T-helper 2 cell treated with Interferon-gamma antibody and Interleukin-4, amounts not matched to agents 5 μg/mL and 100 μg/mL, for 36 hours (primary cell): ENCODE measurements around the gene SPACA4.

ENCODE experiments used
- DNase-seq: peaks from one replicate; pipeline ENCODE4 v3.0.0; 2021; ENCODE audit warnings: low spot score
- H3K27ac Mint-ChIP-seq: one replicate; pipeline ENCODE4 v1.8.0; 2021; ENCODE audit warnings: mild to moderate bottlenecking, mixed read lengths
- H3K27me3 Mint-ChIP-seq: one replicate; pipeline ENCODE4 v1.8.0; 2021; ENCODE audit warnings: low read depth, mixed read lengths
- H3K36me3 Mint-ChIP-seq: one replicate; pipeline ENCODE4 v1.8.0; 2021; ENCODE audit warnings: low read depth, mixed read lengths
- H3K4me1 Mint-ChIP-seq: one replicate; pipeline ENCODE4 v1.8.0; 2021; ENCODE audit warnings: low read depth, mixed read lengths
- H3K4me3 Mint-ChIP-seq: one replicate; pipeline ENCODE4 v1.8.0; 2022; ENCODE audit warnings: mild to moderate bottlenecking, moderate library complexity, mixed read lengths
- H3K9me3 Mint-ChIP-seq: one replicate; pipeline ENCODE4 v1.8.0; 2021; ENCODE audit warnings: mixed read lengths

The SPACA4 gene

DNA sequence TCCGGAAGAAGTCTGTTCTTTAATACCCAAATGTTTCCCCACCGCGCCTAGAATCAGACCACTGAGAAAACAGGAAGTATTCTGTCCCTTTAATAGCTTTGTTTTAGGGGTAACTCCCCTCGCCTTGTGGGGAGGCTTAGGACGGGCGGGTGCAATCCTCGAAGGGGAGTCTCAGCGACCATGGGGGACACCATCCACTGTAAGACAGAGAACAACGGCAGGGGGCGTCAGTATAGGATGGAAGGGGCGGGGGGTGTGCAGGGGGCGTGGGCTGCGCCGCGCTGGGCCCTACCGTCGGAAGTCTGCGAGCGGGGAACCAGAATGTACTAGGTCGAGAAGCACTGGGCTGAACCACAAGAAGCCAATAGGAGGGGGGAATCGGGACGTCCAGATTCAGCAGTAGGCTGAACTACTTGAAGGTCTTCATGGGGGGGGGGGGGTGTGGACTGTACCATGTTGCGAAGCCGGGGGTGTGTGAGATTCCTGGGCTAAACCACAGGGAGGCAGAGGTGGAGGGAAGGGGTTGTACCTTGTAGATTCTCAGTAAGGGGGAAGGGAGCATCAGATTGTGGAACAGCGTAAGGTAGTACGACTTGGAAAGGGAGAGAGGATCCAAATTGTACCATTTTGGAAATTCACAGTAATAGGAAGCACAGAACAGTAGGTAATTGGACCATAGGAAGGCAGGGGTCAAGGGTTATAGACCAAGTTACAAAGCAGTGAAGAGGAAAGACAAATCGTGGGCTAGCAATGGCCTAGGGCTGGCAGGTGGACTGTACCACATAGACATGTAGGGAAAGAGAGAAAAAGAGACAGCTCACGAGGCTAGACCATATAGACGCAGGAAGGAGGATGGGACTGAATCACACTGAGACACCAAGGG is 31.6 kb downstream of the SPACA4 start:
- H3K36me3 Mint-ChIP-seq: no peaks in the 10 kb centered on the region
- no peaks in the 10 kb centered on the region for H3K27me3 Mint-ChIP-seq
- peaks cover 32% of the 10 kb centered on the region for H3K4me1 Mint-ChIP-seq
- peak overlapping the region; percentile 85 for H3K4me3 Mint-ChIP-seq
- DNase-seq: peak; percentile 73
- peak overlapping the region; percentile 100 for H3K27ac Mint-ChIP-seq
- peaks cover 5% of the 10 kb centered on the region for H3K9me3 Mint-ChIP-seq

DNA sequence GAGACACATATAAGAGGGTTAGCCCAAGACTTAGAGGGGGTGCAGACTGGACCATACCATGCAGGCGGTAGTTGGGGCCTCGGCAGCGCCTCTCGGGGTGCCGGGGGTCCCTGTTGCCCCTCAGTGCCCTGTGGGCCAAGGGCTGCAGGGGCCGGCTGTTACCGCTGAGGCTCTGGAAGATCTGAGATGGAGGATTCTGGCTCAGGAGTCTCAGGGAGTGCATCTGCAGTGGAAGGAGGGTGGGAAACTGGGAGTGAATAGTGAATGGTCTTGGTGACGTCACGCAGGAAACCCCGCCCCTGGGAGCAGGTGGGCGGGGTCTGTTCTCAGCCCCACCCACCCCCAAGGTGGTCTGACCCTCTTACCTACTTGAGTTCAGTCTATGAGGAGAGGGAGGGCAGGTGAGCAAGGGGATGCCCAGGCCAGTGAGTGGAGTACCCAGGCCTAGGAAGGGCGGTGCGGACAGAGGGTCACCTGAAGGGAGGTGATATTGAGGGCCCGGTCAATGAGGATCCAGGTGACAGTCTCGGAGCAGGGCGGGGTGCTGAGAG is 32.4 kb downstream of the SPACA4 start:
- Mint-ChIP-seq H3K36me3 (no peaks in the 10 kb centered on the region), H3K27me3 (no peaks in the 10 kb centered on the region), H3K4me1 (peaks cover 28% of the 10 kb centered on the region), H3K9me3 (peaks cover 5% of the 10 kb centered on the region), H3K27ac (peak overlapping the region; percentile 100), H3K4me3 (peak overlapping the region; percentile 85)
- DNase-seq: no peak

GRCh38 chr19:48639483-48640375 is 33.2 kb downstream of the SPACA4 start:
- Mint-ChIP-seq H3K27me3 (no peaks in the 10 kb centered on the region), H3K27ac (no peak overlapping the region), H3K4me1 (peaks cover 28% of the 10 kb centered on the region), H3K36me3 (no peaks in the 10 kb centered on the region), H3K4me3 (no peak overlapping the region), H3K9me3 (peaks cover 5% of the 10 kb centered on the region)
- no peak for DNase-seq

DNA sequence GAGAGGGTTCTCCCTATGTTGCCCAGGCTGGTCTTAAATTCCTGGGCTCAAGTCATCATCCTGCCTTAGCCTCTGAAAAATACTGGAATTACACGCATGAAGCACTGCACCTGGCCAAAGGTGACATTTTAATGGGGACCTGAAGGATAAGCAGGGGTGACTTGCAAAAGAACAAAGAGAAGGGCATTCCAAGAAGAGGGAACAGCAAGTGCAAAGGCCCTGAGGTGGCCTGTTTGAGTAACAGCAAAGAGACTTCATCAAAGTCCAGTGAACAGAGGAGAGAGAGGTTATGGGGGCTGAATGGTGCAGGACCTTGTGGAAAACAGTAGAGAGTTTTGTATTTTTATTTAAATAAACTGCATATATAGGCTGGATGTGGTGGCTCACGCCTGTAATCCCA is 35.3 kb downstream of the SPACA4 start:
- H3K36me3 Mint-ChIP-seq: no peaks in the 10 kb centered on the region
- H3K4me3 Mint-ChIP-seq: no peak overlapping the region
- peaks cover 5% of the 10 kb centered on the region for H3K9me3 Mint-ChIP-seq
- H3K4me1 Mint-ChIP-seq: peaks cover 30% of the 10 kb centered on the region
- H3K27me3 Mint-ChIP-seq: peaks cover 3% of the 10 kb centered on the region
- no peak for DNase-seq
- no peak overlapping the region for H3K27ac Mint-ChIP-seq

GRCh38 chr19:48642862-48643261 is 36.3 kb downstream of the SPACA4 start:
- no peak overlapping the region for H3K4me3 Mint-ChIP-seq
- DNase-seq: no peak
- peaks cover 5% of the 10 kb centered on the region for H3K9me3 Mint-ChIP-seq
- peaks cover 31% of the 10 kb centered on the region for H3K4me1 Mint-ChIP-seq
- peaks cover 3% of the 10 kb centered on the region for H3K27me3 Mint-ChIP-seq
- no peak overlapping the region for H3K27ac Mint-ChIP-seq
- no peaks in the 10 kb centered on the region for H3K36me3 Mint-ChIP-seq

DNA sequence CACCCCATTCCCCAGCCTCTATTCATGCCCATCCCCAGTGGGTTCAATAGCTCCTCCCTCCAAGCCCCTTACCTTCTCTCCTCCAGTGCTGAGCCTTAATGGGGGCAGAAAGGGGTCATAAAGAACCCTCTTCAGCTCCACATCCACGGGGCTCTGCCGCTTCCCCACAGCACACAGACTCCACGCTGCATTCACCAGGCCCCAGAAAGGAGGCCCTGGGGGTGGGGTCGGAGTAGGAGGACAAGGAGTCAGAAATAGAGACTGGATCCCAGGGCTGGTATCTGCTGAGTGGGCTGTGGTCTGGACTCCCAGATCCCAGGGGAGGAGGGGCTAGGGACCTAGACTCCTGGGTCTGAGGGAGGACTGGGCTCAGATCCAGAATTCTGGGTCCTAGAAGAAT is 37.8 kb downstream of the SPACA4 start:
- Mint-ChIP-seq H3K4me1 (peaks cover 31% of the 10 kb centered on the region), H3K27me3 (peaks cover 3% of the 10 kb centered on the region), H3K36me3 (no peaks in the 10 kb centered on the region), H3K27ac (no peak overlapping the region), H3K4me3 (no peak overlapping the region), H3K9me3 (no peaks in the 10 kb centered on the region)
- no peak for DNase-seq

DNA sequence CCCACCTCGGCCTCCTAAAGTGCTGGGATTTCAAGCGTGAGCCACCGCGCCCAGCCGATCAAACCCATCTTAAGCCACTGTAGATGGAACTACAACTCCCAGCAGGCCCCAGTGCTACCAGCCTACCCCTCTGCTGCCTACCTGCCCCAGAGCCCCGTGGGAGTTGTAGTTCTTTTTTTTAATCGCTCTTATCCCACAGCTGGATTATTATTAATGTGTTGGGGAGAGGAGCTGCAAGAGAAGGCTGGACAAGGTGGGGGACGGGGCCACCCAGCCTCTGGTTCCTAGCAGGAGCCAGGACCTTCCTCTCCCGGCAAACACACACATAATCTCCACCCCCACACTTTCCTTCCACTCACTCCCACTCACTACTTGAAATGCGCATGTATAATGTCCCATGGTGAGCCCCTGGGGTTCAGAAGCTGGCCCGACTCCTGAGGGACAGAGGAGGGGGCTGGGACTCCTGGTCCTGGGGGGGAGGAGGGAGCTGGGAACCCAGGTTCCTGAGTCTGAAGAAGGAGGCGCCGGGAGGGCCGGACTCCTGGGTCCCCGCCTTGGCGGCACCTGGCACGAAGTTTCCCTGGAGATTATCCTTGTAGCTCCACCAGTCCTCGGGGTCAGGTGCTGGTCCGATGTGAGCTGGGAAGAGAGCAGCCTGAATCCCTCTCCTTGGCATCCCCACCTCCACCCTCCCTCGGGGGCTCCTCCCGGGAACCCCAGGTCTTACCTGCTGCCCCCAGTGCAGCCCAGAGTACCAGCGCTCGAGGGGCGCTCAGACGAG is 38.5 kb downstream of the SPACA4 start:
- no peaks in the 10 kb centered on the region for H3K36me3 Mint-ChIP-seq
- DNase-seq: peak; percentile 66
- H3K27ac Mint-ChIP-seq: no peak overlapping the region
- peaks cover 3% of the 10 kb centered on the region for H3K27me3 Mint-ChIP-seq
- H3K4me1 Mint-ChIP-seq: peaks cover 35% of the 10 kb centered on the region
- no peaks in the 10 kb centered on the region for H3K9me3 Mint-ChIP-seq
- peak overlapping the region; percentile 80 for H3K4me3 Mint-ChIP-seq

DNA sequence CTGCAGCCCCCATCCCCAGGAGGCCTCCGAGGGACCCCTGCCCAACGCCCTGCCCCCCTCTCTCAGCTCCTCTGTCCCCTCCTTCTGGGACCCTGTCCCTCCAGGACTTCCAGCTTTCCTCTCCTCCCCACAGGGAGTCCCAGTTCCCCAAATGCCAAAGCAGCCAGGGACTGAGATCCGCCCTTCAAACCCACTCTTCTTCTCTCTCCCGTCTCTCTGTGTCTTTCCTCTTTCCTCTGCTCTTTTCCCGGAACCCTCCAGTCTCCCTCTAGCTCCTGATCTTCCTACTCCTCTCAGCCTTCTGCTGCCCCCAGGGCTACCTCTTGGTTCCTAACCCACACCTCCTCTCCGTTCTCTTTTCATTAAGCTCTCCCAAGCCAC is 39.1 kb downstream of the SPACA4 start:
- peaks cover 35% of the 10 kb centered on the region for H3K4me1 Mint-ChIP-seq
- peaks cover 3% of the 10 kb centered on the region for H3K27me3 Mint-ChIP-seq
- no peak for DNase-seq
- peak overlapping the region; percentile 80 for H3K4me3 Mint-ChIP-seq
- H3K9me3 Mint-ChIP-seq: no peaks in the 10 kb centered on the region
- peak overlapping the region; percentile 84 for H3K27ac Mint-ChIP-seq
- no peaks in the 10 kb centered on the region for H3K36me3 Mint-ChIP-seq

GRCh38 chr19:48646001-48646721 is 39.6 kb downstream of the SPACA4 start, which contains the start of gene CA11:
CA11 (minus strand) TSS chr19:48646187; CDS start chr19:48645632, 555 bp downstream.
- H3K27ac Mint-ChIP-seq: peak within 1 kb of the TSS; percentile 84
- no peaks in the 10 kb centered on the region for H3K36me3 Mint-ChIP-seq
- peaks cover 3% of the 10 kb centered on the region for H3K27me3 Mint-ChIP-seq
- H3K4me1 Mint-ChIP-seq: peaks cover 35% of the 10 kb centered on the region
- no peaks in the 10 kb centered on the region for H3K9me3 Mint-ChIP-seq
- peak within 1 kb of the TSS; percentile 80 for H3K4me3 Mint-ChIP-seq
- DNase-seq: peak; percentile 85

DNA sequence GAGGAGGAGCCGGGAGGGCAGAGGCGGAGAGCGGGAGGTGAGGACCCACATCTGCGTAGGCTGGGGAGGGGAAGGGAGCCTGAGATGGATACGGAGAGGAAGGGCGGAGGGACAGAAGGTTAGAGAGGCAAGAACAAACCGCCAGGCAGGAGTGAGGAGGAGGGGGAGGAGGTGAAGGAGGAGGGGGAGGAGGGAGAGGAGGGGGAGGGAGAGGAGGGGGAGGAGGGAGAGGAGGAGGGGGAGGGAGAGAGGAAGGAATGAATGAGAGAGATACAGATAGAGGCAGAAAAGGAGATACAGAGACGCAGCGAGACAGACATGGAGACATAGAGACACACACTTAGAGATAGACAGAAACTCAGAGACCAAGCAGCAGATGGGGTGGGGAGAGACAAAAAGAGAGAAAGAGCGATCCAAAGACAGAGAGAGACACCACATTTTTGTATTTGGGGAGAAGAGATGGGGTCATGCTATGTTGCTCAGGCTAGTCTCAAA is 40.2 kb downstream of the SPACA4 start:
- Mint-ChIP-seq H3K4me1 (peaks cover 33% of the 10 kb centered on the region), H3K9me3 (no peaks in the 10 kb centered on the region), H3K27me3 (peaks cover 3% of the 10 kb centered on the region), H3K36me3 (no peaks in the 10 kb centered on the region), H3K27ac (peak overlapping the region; percentile 72), H3K4me3 (peak overlapping the region; percentile 47)
- DNase-seq: no peak

DNA sequence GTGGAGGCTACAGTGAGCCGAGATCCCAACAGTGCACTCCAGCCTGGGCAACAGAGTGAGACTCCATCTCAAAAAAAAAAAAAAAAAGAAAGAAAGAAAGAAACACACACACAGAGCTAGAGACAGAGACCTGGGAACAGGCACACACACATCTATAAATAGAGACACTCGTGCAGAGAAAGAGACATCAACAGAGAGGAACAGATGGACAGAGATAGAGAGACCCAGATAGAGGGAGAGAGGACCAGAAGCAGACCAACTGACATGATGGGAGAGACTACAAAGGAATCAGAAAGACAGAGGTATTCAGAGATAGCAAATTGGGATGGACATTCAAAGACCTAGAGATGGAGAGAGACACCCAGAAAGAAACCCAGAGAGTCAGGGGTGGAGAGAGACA is 41.6 kb downstream of the SPACA4 start:
- Mint-ChIP-seq H3K36me3 (no peaks in the 10 kb centered on the region), H3K4me3 (peak overlapping the region; percentile 35), H3K27me3 (peaks cover 3% of the 10 kb centered on the region), H3K9me3 (no peaks in the 10 kb centered on the region), H3K4me1 (peaks cover 38% of the 10 kb centered on the region), H3K27ac (peak overlapping the region; percentile 78)
- DNase-seq: no peak

DNA sequence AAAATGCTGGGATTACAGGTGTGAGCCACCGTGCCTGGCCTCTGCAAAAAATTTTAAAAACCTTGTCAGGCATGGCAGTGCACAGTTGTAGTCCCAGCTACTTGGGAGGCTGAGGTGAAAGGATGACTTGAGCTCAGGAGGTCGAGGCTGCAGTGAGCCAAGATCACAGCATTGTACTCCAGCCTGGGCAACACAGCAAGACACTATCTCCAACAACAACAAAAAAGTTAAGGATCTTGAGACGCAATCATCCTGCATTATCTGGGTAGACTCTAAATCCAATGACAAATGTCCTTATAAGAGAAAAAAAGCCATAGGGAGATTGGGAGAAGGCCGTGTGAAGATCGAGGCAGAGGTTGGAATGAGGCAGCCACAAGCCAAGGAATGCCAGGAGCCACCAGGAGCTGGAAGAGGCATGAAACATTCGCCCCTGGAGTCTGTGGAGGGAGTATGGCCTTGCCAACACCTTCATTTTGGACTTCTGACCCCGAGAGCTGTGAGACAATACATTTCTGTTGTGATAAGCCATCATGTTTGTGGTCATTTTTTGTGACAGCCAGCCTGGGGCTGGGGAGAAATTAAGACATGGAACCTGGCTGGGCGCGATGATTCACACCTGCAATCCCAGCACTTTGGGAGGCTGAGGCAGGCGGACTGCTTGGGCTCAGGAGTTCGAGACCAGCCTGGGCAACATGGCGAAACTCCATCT is 44.6 kb downstream of the SPACA4 start:
- H3K4me3 Mint-ChIP-seq: no peak overlapping the region
- peaks cover 23% of the 10 kb centered on the region for H3K4me1 Mint-ChIP-seq
- H3K27ac Mint-ChIP-seq: no peak overlapping the region
- no peak for DNase-seq
- H3K9me3 Mint-ChIP-seq: no peaks in the 10 kb centered on the region
- H3K27me3 Mint-ChIP-seq: no peaks in the 10 kb centered on the region
- H3K36me3 Mint-ChIP-seq: no peaks in the 10 kb centered on the region
